Neutrophil (primary cell): ENCODE measurements around the gene ZNF10.

Experiments
- H3K27ac ChIP-seq: fragments of 200-600 bp; sonication (generic); 2 replicates; pipeline ENCODE4 v1.5.1; 2016; ENCODE audit warnings: mild to moderate bottlenecking, moderate library complexity
- H3K27me3 ChIP-seq: fragments of 200-600 bp; sonication (generic); 2 replicates; pipeline ENCODE4 v1.6.0; 2016; ENCODE audit warnings: mild to moderate bottlenecking
- H3K36me3 ChIP-seq: fragments of 200-600 bp; sonication (generic); 2 replicates; pipeline ENCODE4 v1.5.1; 2017
- H3K4me1 ChIP-seq, 2 experiments: fragments of 200-600 bp in 1 of 2; sonication (generic) in 1 of 2; 1 replicate in 1 of 2; 2 replicates in 1 of 2; pipeline versions ENCODE4 v1.5.1 to v1.6.1; 2013 to 2016; ENCODE audit warnings: low read depth in 1 of 2, low read length in 1 of 2, mild to moderate bottlenecking in 1 of 2, moderate library complexity in 1 of 2; ENCODE audit not compliant: control insufficient read depth in 1 of 2, insufficient read depth in 1 of 2
- H3K4me3 ChIP-seq, 2 experiments: fragments of 200-600 bp in 1 of 2; sonication (generic) in 1 of 2; 1 replicate in 1 of 2; 2 replicates in 1 of 2; pipeline ENCODE4 v1.5.1; 2013 to 2016; ENCODE audit warnings: low read depth in 1 of 2, low read length in 1 of 2, mild to moderate bottlenecking in 1 of 2, moderate library complexity in 1 of 2
- H3K9me3 ChIP-seq: fragments of 200-600 bp; sonication (generic); 2 replicates; pipeline ENCODE4 v1.5.1; 2016
- TF ChIP-seq, protein P1 (sequence below): fragments of 200-600 bp; sonication (generic); IDR thresholded peaks from 2 replicates; pipeline ENCODE4 v1.5.1; 2016; ENCODE audit warnings: antibody characterized with exemption

ZNF10 gene

GRCh38 chr12:133107121-133107520 lies 23.3 kb upstream of the ZNF10 start:
- no peaks in the 10 kb centered on the region for H3K4me1 ChIP-seq
- no peak overlapping the region for H3K4me3 ChIP-seq
- no peak overlapping the region for H3K27ac ChIP-seq
- TF ChIP-seq, protein P1, sequence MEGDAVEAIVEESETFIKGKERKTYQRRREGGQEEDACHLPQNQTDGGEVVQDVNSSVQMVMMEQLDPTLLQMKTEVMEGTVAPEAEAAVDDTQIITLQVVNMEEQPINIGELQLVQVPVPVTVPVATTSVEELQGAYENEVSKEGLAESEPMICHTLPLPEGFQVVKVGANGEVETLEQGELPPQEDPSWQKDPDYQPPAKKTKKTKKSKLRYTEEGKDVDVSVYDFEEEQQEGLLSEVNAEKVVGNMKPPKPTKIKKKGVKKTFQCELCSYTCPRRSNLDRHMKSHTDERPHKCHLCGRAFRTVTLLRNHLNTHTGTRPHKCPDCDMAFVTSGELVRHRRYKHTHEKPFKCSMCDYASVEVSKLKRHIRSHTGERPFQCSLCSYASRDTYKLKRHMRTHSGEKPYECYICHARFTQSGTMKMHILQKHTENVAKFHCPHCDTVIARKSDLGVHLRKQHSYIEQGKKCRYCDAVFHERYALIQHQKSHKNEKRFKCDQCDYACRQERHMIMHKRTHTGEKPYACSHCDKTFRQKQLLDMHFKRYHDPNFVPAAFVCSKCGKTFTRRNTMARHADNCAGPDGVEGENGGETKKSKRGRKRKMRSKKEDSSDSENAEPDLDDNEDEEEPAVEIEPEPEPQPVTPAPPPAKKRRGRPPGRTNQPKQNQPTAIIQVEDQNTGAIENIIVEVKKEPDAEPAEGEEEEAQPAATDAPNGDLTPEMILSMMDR, result no peak
- peaks cover 14% of the 10 kb centered on the region for H3K36me3 ChIP-seq
- no peaks in the 10 kb centered on the region for H3K27me3 ChIP-seq
- peaks cover 83% of the 10 kb centered on the region for H3K9me3 ChIP-seq

GRCh38 chr12:133108150-133108549 lies 22.3 kb upstream of the ZNF10 start:
- Histone ChIP-seq H3K4me1 (no peaks in the 10 kb centered on the region), H3K27me3 (no peaks in the 10 kb centered on the region), H3K36me3 (peaks cover 11% of the 10 kb centered on the region), H3K4me3 (no peak overlapping the region), H3K27ac (no peak overlapping the region), H3K9me3 (peaks cover 75% of the 10 kb centered on the region)
- TF ChIP-seq, protein P1, result no peak

GRCh38 chr12:133120385-133121191 lies 9.8 kb upstream of the ZNF10 start:
- no peak overlapping the region for H3K4me3 ChIP-seq
- peaks cover 88% of the 10 kb centered on the region for H3K9me3 ChIP-seq
- H3K4me1 ChIP-seq, result no peaks in the 10 kb centered on the region
- no peaks in the 10 kb centered on the region for H3K27me3 ChIP-seq
- no peak overlapping the region for H3K27ac ChIP-seq
- no peaks in the 10 kb centered on the region for H3K36me3 ChIP-seq
- TF ChIP-seq, protein P1, result no peak

- TF ChIP-seq, protein P1, result no peak
- H3K4me3 ChIP-seq, result no peak overlapping the region
- peaks cover 64% of the 10 kb centered on the region for H3K9me3 ChIP-seq
- H3K27me3 ChIP-seq, result no peaks in the 10 kb centered on the region
- no peak overlapping the region for H3K27ac ChIP-seq
- no peaks in the 10 kb centered on the region for H3K36me3 ChIP-seq
- H3K4me1 ChIP-seq, result peaks cover 2 to 5% of the 10 kb centered on the region in 2 experiments
These were observed 5.8 kb upstream of the ZNF10 start for GRCh38 chr12:133124674-133125073.

DNA sequence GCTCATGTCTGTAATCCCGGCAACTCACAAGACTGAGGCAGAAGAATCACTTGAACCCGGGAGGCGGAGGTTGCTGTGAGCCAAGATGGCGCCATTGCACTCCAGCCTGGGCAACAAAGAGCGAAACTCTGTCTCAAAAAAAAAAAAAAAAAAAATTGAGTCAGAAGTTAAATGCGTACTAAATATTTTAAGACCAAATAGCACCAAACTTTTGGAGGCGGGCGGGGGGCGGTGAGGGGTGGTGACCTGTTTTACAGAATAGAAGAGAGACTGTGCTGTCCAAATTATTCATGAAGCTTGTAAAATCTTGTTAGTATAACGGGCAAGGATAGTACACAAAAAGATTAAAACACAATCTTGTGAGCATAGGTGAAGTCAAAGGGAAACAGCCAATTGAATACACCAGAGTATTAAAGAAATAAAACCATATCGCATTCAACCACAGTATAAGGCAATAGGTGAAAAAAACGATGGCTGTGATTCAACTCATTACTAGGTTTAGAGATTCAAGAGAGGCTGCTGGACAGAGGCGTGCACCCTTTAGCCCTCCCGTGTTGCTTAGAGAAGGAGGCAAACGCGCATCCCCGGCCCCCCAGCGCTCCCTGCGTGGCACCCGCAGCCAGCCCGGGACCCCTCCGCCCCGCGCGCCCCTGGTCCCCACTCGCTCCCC lies 924 bp upstream of the ZNF10 start:
- Histone ChIP-seq H3K4me1 (peaks cover 14 to 22% of the 10 kb centered on the region in 2 experiments), H3K27me3 (no peaks in the 10 kb centered on the region), H3K9me3 (peaks cover 25% of the 10 kb centered on the region), H3K27ac (peak overlapping the region; percentile 97), H3K4me3 (peak overlapping the region; percentile 75 to 95), H3K36me3 (no peaks in the 10 kb centered on the region)
- TF ChIP-seq, protein P1, result no peak
